HEK293 (cell line): ENCODE results near the gene THEM5.
"Not testable (repeated sequence)": the region's sequence is repeated elsewhere in the genome, so short reads cannot be mapped to it uniquely, and the experiment has no call there.

Experiments used
- CTCF ChIA-PET: fragments of 350-600 bp; formaldehyde crosslinking; extraction: SDS; loops from one replicate; lab custom pipeline; 2021; ENCODE audit warnings: antibody characterized with exemption; lab: Yijun Ruan, JAX
- POLR2A ChIA-PET: fragments of 300-600 bp; formaldehyde crosslinking; extraction: SDS; loops from one replicate; lab custom pipeline; 2020; ENCODE audit warnings: antibody characterized with exemption, inconsistent platforms; lab: Yijun Ruan, JAX
- H3K27ac ChIP-seq: fragments of 200-500 bp; sonication (Bioruptor generic); 2 replicates; pipeline ENCODE4 v1.5.1; 2014; ENCODE audit warnings: low read depth, low read length, control low read depth, inconsistent platforms; ENCODE audit errors: extremely low read depth
- H3K36me3 ChIP-seq, 2 experiments: fragments of 200-500 bp in 1 of 2; sonication (Bioruptor generic) in 1 of 2; 1 replicate in 1 of 2; 2 replicates in 1 of 2; pipeline ENCODE4 v1.5.1; 2014 to 2017; ENCODE audit warnings: inconsistent platforms in 2 of 2, low read length in 2 of 2; ENCODE audit not compliant: control insufficient read depth in 2 of 2, insufficient read depth in 1 of 2
- H3K4me1 ChIP-seq: fragments of 200-500 bp; sonication (Bioruptor generic); 2 replicates; pipeline ENCODE4 v1.5.1; 2014; ENCODE audit warnings: mild to moderate bottlenecking, low read length, inconsistent platforms; ENCODE audit not compliant: control insufficient read depth, insufficient read depth
- H3K4me3 ChIP-seq: 2 replicates; pipeline ENCODE4 v1.5.1; 2011; ENCODE audit warnings: low read depth, mild to moderate bottlenecking, control low read depth, low read length, moderate library complexity
- H3K9me3 ChIP-seq: fragments of 200-500 bp; sonication (Bioruptor generic); 2 replicates; pipeline ENCODE4 v1.5.1; 2014; ENCODE audit warnings: low read depth, low read length, inconsistent platforms; ENCODE audit not compliant: control insufficient read depth, insufficient read depth
- EGR2 ChIP-seq: fragments of 450-650 bp; formaldehyde crosslinking; IDR thresholded peaks from 2 replicates; pipeline ENCODE4 v1.5.1; 2016; ENCODE audit warnings: low read depth, missing biosample characterization, missing genetic modification characterization
- GLI4 ChIP-seq: fragments of 450-650 bp; formaldehyde crosslinking; IDR thresholded peaks from 2 replicates; pipeline ENCODE4 v1.5.1; 2016; ENCODE audit warnings: missing biosample characterization, missing genetic modification characterization
- KLF7 ChIP-seq: fragments of 450-650 bp; formaldehyde crosslinking; IDR thresholded peaks from 2 replicates; pipeline ENCODE4 v1.5.1; 2016; ENCODE audit warnings: missing biosample characterization, missing genetic modification characterization, borderline replicate concordance
- OVOL3 ChIP-seq: fragments of 450-650 bp; formaldehyde crosslinking; IDR thresholded peaks from 2 replicates; pipeline ENCODE4 v1.5.1; 2016; ENCODE audit warnings: missing biosample characterization, missing genetic modification characterization
- SALL2 ChIP-seq: fragments of 450-650 bp; formaldehyde crosslinking; IDR thresholded peaks from 2 replicates; pipeline ENCODE4 v1.5.0; 2017; ENCODE audit warnings: missing biosample characterization, mild to moderate bottlenecking, missing genetic modification characterization, borderline replicate concordance
- ZBTB44 ChIP-seq: fragments of 450-650 bp; IDR thresholded peaks from 2 replicates; pipeline ENCODE4 v1.5.1; 2018; ENCODE audit warnings: missing biosample characterization, mild to moderate bottlenecking, missing genetic modification characterization
- ZBTB48 ChIP-seq: fragments of 450-650 bp; formaldehyde crosslinking; IDR thresholded peaks from 2 replicates; pipeline ENCODE4 v1.5.1; 2016; ENCODE audit warnings: missing biosample characterization, missing genetic modification characterization
- ZFHX2 ChIP-seq: fragments of 450-650 bp; formaldehyde crosslinking; conservative IDR thresholded peaks from 2 replicates; pipeline ENCODE4 v1.5.1; 2016; ENCODE audit warnings: missing biosample characterization, missing genetic modification characterization
- ZFP69B ChIP-seq: fragments of 450-650 bp; formaldehyde crosslinking; IDR thresholded peaks from 2 replicates; pipeline ENCODE4 v1.5.1; 2016; ENCODE audit warnings: missing biosample characterization, missing genetic modification characterization
- ZNF112 ChIP-seq: fragments of 450-650 bp; formaldehyde crosslinking; IDR thresholded peaks from 2 replicates; pipeline ENCODE4 v1.5.0; 2017; ENCODE audit warnings: missing biosample characterization, missing genetic modification characterization
- ZNF174 ChIP-seq: fragments of 450-650 bp; formaldehyde crosslinking; IDR thresholded peaks from 2 replicates; pipeline ENCODE4 v1.5.0; 2017; ENCODE audit warnings: missing biosample characterization, mild to moderate bottlenecking, missing genetic modification characterization
- ZNF18 ChIP-seq: fragments of 450-650 bp; formaldehyde crosslinking; IDR thresholded peaks from 2 replicates; pipeline ENCODE4 v1.5.1; 2016; ENCODE audit warnings: missing biosample characterization, missing genetic modification characterization
- ZNF248 ChIP-seq: fragments of 450-650 bp; formaldehyde crosslinking; IDR thresholded peaks from 2 replicates; pipeline ENCODE4 v1.5.1; 2017; ENCODE audit warnings: missing biosample characterization, missing genetic modification characterization
- ZNF433 ChIP-seq: fragments of 450-650 bp; formaldehyde crosslinking; IDR thresholded peaks from 2 replicates; pipeline ENCODE4 v1.5.1; 2016; ENCODE audit warnings: missing biosample characterization, missing genetic modification characterization, low read depth
- ZNF48 ChIP-seq: fragments of 450-650 bp; formaldehyde crosslinking; IDR thresholded peaks from 2 replicates; pipeline ENCODE4 v1.5.1; 2016; ENCODE audit warnings: missing biosample characterization, missing genetic modification characterization
- ZNF514 ChIP-seq: fragments of 450-650 bp; formaldehyde crosslinking; IDR thresholded peaks from 2 replicates; pipeline ENCODE4 v1.5.1; 2016; ENCODE audit warnings: missing biosample characterization, missing genetic modification characterization
- ZNF626 ChIP-seq: fragments of 450-650 bp; sonication (Bioruptor Pico); formaldehyde crosslinking; IDR thresholded peaks from 2 replicates; pipeline ENCODE4 v1.5.1; 2018; ENCODE audit warnings: missing biosample characterization, missing genetic modification characterization, inconsistent platforms
- ZNF830 ChIP-seq: fragments of 450-650 bp; IDR thresholded peaks from 2 replicates; pipeline ENCODE4 v1.5.0; 2018; ENCODE audit warnings: missing biosample characterization, missing genetic modification characterization, low read depth, mild to moderate bottlenecking, moderate library complexity
- ZXDB ChIP-seq: fragments of 450-650 bp; formaldehyde crosslinking; IDR thresholded peaks from 2 replicates; pipeline ENCODE4 v1.5.1; 2016; ENCODE audit warnings: missing biosample characterization, missing genetic modification characterization

THEM5 gene

GRCh38 chr1:151900804-151901203 lies 47.3 kb upstream of the THEM5 start:
- H3K4me1 ChIP-seq, POLR2A ChIA-PET, H3K4me3 ChIP-seq, H3K27ac ChIP-seq, H3K36me3 ChIP-seq, H3K9me3 ChIP-seq: not testable (repeated sequence)
- CTCF ChIA-PET = interaction anchor here (1.3 to 2.7 kb wide), 2 partner anchors 8 to 32 kb away, joined by 6 to 9 read pairs; partner anchors contain the start of gene THEM4

- no peaks in the 10 kb centered on the region; the same call in 1 of the 2 replicates for H3K9me3 ChIP-seq
- TF ChIP-seq ZNF174 (tag by site-specific recombination) (no peak), ZNF18 (tag by site-specific recombination) (no peak), ZBTB48 (0 out of 2 replicates have a peak, but pooled peaks have one; percentile 16)
- H3K4me1 ChIP-seq = no peaks in the 10 kb centered on the region; the same call in 1 of the 2 replicates
- ChIA-PET CTCF (interaction anchor here (0.7 to 2.7 kb wide), 4 partner anchors 10 to 120 kb away, joined by 3 to 9 read pairs (median 4); partner anchors contain the start of gene THEM4), POLR2A (no interaction called here)
- no peak overlapping the region for H3K27ac ChIP-seq
- H3K36me3 ChIP-seq = peaks cover 3 to 28% of the 10 kb centered on the region in 2 experiments; a peak in 2 of 3 replicates
- H3K4me3 ChIP-seq = no peak overlapping the region
Observed at GRCh38 chr1:151898519-151898991, 45.0 kb upstream of the THEM5 start.

GRCh38 chr1:151897991-151898431 lies 44.5 kb upstream of the THEM5 start:
- Histone ChIP-seq H3K27ac (no peak overlapping the region), H3K4me3 (no peak overlapping the region), H3K36me3 (peaks cover 3 to 32% of the 10 kb centered on the region in 2 experiments; a peak in 2 of 3 replicates), H3K4me1 (no peaks in the 10 kb centered on the region; the same call in 1 of the 2 replicates), H3K9me3 (no peaks in the 10 kb centered on the region; the same call in 1 of the 2 replicates)
- POLR2A ChIA-PET = no interaction called here
- CTCF ChIA-PET = interaction anchor here (0.6 to 1.6 kb wide), 8 partner anchors 9 to 120 kb away, joined by 3 to 6 read pairs (median 4); partner anchors contain the start of gene THEM4
- TF ChIP-seq OVOL3 (no peak), ZNF626 (tag by site-specific recombination) (no peak), ZNF112 (no peak)

- no peak for TF ChIP-seq ZNF514 (tag by site-specific recombination)
- TF ChIP-seq ZBTB44 (tag by site-specific recombination) = no peak
- TF ChIP-seq KLF7 (tag by site-specific recombination) = no peak
- TF ChIP-seq GLI4 (tag by site-specific recombination) = no peak
- no peak for TF ChIP-seq ZNF248 (tag by site-specific recombination)
- no peak for TF ChIP-seq ZNF830 (tag by site-specific recombination)
- no peak for TF ChIP-seq SALL2 (tag by site-specific recombination)
- TF ChIP-seq ZFP69B (tag by site-specific recombination) = no peak
- no peak for TF ChIP-seq ZFHX2 (tag by site-specific recombination)
- TF ChIP-seq ZNF48 (tag by site-specific recombination) = no peak
- no peak for TF ChIP-seq EGR2 (tag by site-specific recombination)
- TF ChIP-seq ZNF433 (tag by site-specific recombination) = no peak
- TF ChIP-seq ZXDB (tag by site-specific recombination) = no peak
- TF ChIP-seq, all 188 proteins: peak for 0
- CTCF ChIA-PET = interaction anchor here (1.5 kb wide), 1 partner anchor 108 kb away, joined by 7 read pairs; no protein-coding TSS in a partner anchor
- Histone ChIP-seq H3K4me1 (no peaks in the 10 kb centered on the region), H3K4me3 (no peak overlapping the region), H3K9me3 (no peaks in the 10 kb centered on the region), H3K27ac (no peak overlapping the region), H3K36me3 (peaks cover 8 to 69% of the 10 kb centered on the region in 2 experiments)
- POLR2A ChIA-PET = no interaction called here
Observed at GRCh38 chr1:151893176-151893924, 39.8 kb upstream of the THEM5 start.
